IMR-90 (cell line): Measurements from ENCODE around the gene TESK2. TPM values are rescaled to one million over a fixed set of nuclear protein-coding genes. Genes with fewer than 3 reads are reported as not detected.

Experiments
- ATAC-seq: fragments of 200-7000 bp; cut with Tn5 transposase; 2 replicates; pipeline ENCODE4 v1.9.1; 2020; ENCODE audit warnings: low read depth, mild to moderate bottlenecking, moderate library complexity
- BruUV-seq: library from RNA; stranded (reverse); fragments of 400-500 nt; replicated peaks from 2 replicates; lab custom pipeline; 2021; lab: Mats Ljungman, UMichigan
- CTCF ChIA-PET: fragments of 300-600 bp; formaldehyde crosslinking; extraction: SDS; loops from one replicate; lab custom pipeline; 2021; ENCODE audit warnings: antibody characterized with exemption; lab: Yijun Ruan, JAX
- POLR2A ChIA-PET: fragments of 300-600 bp; sonication (Branson Sonifier 250); formaldehyde crosslinking; loops from one replicate; lab custom pipeline; 2022; ENCODE audit warnings: antibody characterized with exemption; ENCODE audit not compliant: unreplicated experiment; lab: Charles Lee
- DNase-seq: peaks from one replicate; pipeline ENCODE4 v3.0.0; 2013
- H2AFZ ChIP-seq: replicated peaks from 2 replicates; pipeline ENCODE3; 2013; ENCODE audit warnings: low read length, mild to moderate bottlenecking; ENCODE audit not compliant: poor library complexity
- H2AK5ac ChIP-seq: 2 replicates; pipeline ENCODE4 v1.6.1; 2013; ENCODE audit warnings: low read depth, low read length, inconsistent platforms
- H2AK9ac ChIP-seq: replicated peaks from 2 replicates; pipeline ENCODE3; 2013; ENCODE audit warnings: mild to moderate bottlenecking, low read depth, low read length, moderate library complexity; ENCODE audit not compliant: poor library complexity
- H2BK120ac ChIP-seq: 2 replicates; pipeline ENCODE4 v1.6.1; 2013; ENCODE audit warnings: low read depth, low read length, inconsistent platforms
- H2BK15ac ChIP-seq: 3 replicates; pipeline ENCODE4 v1.6.1; 2013; ENCODE audit warnings: low read depth, low read length, inconsistent platforms
- H2BK20ac ChIP-seq: 2 replicates; pipeline ENCODE4 v1.6.1; 2013; ENCODE audit warnings: low read depth, mild to moderate bottlenecking, inconsistent platforms, low read length, moderate library complexity
- H2BK5ac ChIP-seq: 2 replicates; pipeline ENCODE4 v1.6.1; 2013; ENCODE audit warnings: mild to moderate bottlenecking, low read depth, low read length, inconsistent platforms; ENCODE audit not compliant: poor library complexity, severe bottlenecking
- H3K14ac ChIP-seq: replicated peaks from 2 replicates; pipeline ENCODE4 v1.6.1; 2013; ENCODE audit warnings: low read depth, low read length, inconsistent platforms
- H3K18ac ChIP-seq: 2 replicates; pipeline ENCODE4 v1.6.1; 2013; ENCODE audit warnings: low read depth, low read length, control low read depth
- H3K23ac ChIP-seq: 2 replicates; pipeline ENCODE4 v1.6.1; 2013; ENCODE audit warnings: low read depth, low read length, inconsistent platforms
- H3K27ac ChIP-seq: 2 replicates; pipeline ENCODE4 v1.5.1; 2013; ENCODE audit warnings: mild to moderate bottlenecking, control low read depth, low read length; ENCODE audit not compliant: insufficient read depth
- H3K27me3 ChIP-seq: 2 replicates; pipeline ENCODE4 v1.6.1; 2013; ENCODE audit warnings: low read length; ENCODE audit not compliant: control insufficient read depth, insufficient read depth
- H3K36me3 ChIP-seq: 2 replicates; pipeline ENCODE4 v1.6.1; 2013; ENCODE audit warnings: low read length, mixed read lengths; ENCODE audit not compliant: control insufficient read depth, insufficient read depth
- H3K4ac ChIP-seq: 2 replicates; pipeline ENCODE4 v1.6.1; 2013; ENCODE audit warnings: low read depth, low read length, inconsistent platforms
- H3K4me1 ChIP-seq: 2 replicates; pipeline ENCODE4 v1.6.1; 2013; ENCODE audit warnings: low read length, mixed read lengths; ENCODE audit not compliant: control insufficient read depth, insufficient read depth
- H3K4me2 ChIP-seq: 2 replicates; pipeline ENCODE4 v1.6.1; 2013; ENCODE audit warnings: low read depth, mild to moderate bottlenecking, control low read depth, low read length, moderate library complexity
- H3K4me3 ChIP-seq: 2 replicates; pipeline ENCODE4 v1.5.1; 2013; ENCODE audit warnings: low read depth, mild to moderate bottlenecking, control low read depth, low read length, moderate library complexity; ENCODE audit not compliant: insufficient read depth
- H3K56ac ChIP-seq: 2 replicates; pipeline ENCODE4 v1.6.1; 2013; ENCODE audit warnings: low read length, inconsistent platforms; ENCODE audit not compliant: insufficient read depth; ENCODE audit errors: extremely low read depth
- H3K79me1 ChIP-seq, 2 experiments: 2 replicates each; pipeline ENCODE4 v1.6.1; 2013; ENCODE audit warnings: low read length in 2 of 2, inconsistent platforms in 1 of 2, low read depth in 1 of 2
- H3K9ac ChIP-seq: 2 replicates; pipeline ENCODE4 v1.6.1; 2013; ENCODE audit warnings: low read depth, low read length, control low read depth
- H3K9me1 ChIP-seq: 2 replicates; pipeline ENCODE4 v1.6.1; 2013; ENCODE audit warnings: low read length, inconsistent platforms; ENCODE audit not compliant: insufficient read depth
- H3K9me3 ChIP-seq: 2 replicates; pipeline ENCODE4 v1.6.1; 2013; ENCODE audit warnings: low read length; ENCODE audit not compliant: control insufficient read depth, insufficient read depth
- H4K20me1 ChIP-seq: 2 replicates; pipeline ENCODE4 v1.6.1; 2013; ENCODE audit warnings: low read length, inconsistent platforms; ENCODE audit not compliant: insufficient read depth
- H4K5ac ChIP-seq: 2 replicates; pipeline ENCODE4 v1.6.1; 2013; ENCODE audit warnings: mild to moderate bottlenecking, low read depth, low read length, control low read depth
- H4K8ac ChIP-seq, 2 experiments: 2 replicates each; pipeline ENCODE4 v1.6.1; 2013; ENCODE audit warnings: low read depth in 2 of 2, low read length in 2 of 2, control low read depth in 1 of 2, inconsistent platforms in 1 of 2
- H4K91ac ChIP-seq: 2 replicates; pipeline ENCODE4 v1.6.1; 2013; ENCODE audit warnings: low read depth, low read length, inconsistent platforms; ENCODE audit not compliant: insufficient read depth
- CEBPB ChIP-seq: IDR thresholded peaks from 2 replicates; pipeline ENCODE4 v1.6.1; 2012; ENCODE audit warnings: low read depth, low read length, improper control_type of control experiment
- CHD1 ChIP-seq: IDR thresholded peaks from 2 replicates; pipeline ENCODE4 v1.6.1; 2012; ENCODE audit warnings: low read depth, low read length, improper control_type of control experiment
- CTCF ChIP-seq: conservative IDR thresholded peaks from 2 replicates; pipeline ENCODE4 v1.5.1; 2012; ENCODE audit warnings: mild to moderate bottlenecking, low read depth, low read length, improper control_type of control experiment
- FOS ChIP-seq: fragments of 150-350 bp; IDR thresholded peaks from 2 replicates; pipeline ENCODE4 v1.6.1; 2016; ENCODE audit warnings: low read depth, low read length
- MAFK ChIP-seq: IDR thresholded peaks from 2 replicates; pipeline ENCODE4 v1.6.1; 2012; ENCODE audit warnings: low read depth, low read length, improper control_type of control experiment
- MXI1 ChIP-seq: IDR thresholded peaks from 2 replicates; pipeline ENCODE4 v1.6.1; 2012; ENCODE audit warnings: low read depth, mild to moderate bottlenecking, low read length, moderate library complexity, borderline replicate concordance
- NFE2L2 ChIP-seq: fragments of 150-350 bp; IDR thresholded peaks from 2 replicates; pipeline ENCODE4 v1.6.1; 2016; ENCODE audit warnings: low read depth, mild to moderate bottlenecking, low read length
- RCOR1 ChIP-seq: IDR thresholded peaks from 2 replicates; pipeline ENCODE4 v1.6.1; 2012; ENCODE audit warnings: mild to moderate bottlenecking, low read length, improper control_type of control experiment; ENCODE audit not compliant: insufficient replicate concordance
- USF2 ChIP-seq: fragments of 150-350 bp; IDR thresholded peaks from 2 replicates; pipeline ENCODE4 v1.6.1; 2017; ENCODE audit warnings: mild to moderate bottlenecking, antibody characterized with exemption, low read length, low read depth
- WGBS, 2 experiments: methylation state at CpG; one replicate each; pipeline versions ENCODE4 v1.1.5 to v1.1.7; 2013; ENCODE audit warnings: missing lambda C conversion rate in 2 of 2; ENCODE audit not compliant: insufficient read length in 1 of 2; ENCODE audit errors: extremely low coverage in 2 of 2; 5-methylcytosine and 5-hydroxymethylcytosine counted together
- dilution Hi-C: fragments of 300-500 bp; cut with HindIII; formaldehyde crosslinking; loops from one replicate; pipeline ENCODE4 v1.14.3; 2018; ENCODE audit warnings: low sequenced_read_pairs; ENCODE audit not compliant: unreplicated experiment
- in situ Hi-C: fragments of 300-500 bp; cut with MboI; formaldehyde crosslinking; loops from 3 replicates; pipeline ENCODE4 v1.14.3; 2019; ENCODE audit warnings: low sequenced_read_pairs, inconsistent platforms, mixed read lengths
- intact Hi-C: fragments of 100-400 bp; cut with micrococcal nuclease; formaldehyde crosslinking; loops from 2 replicates; pipeline ENCODE4 v1.10.0; 2022
- polyA plus RNA-seq, 3 experiments: library from polyadenylated mRNA; depleted of rRNA; stranded (reverse); fragments of >200 nt; gene quantifications; 2 replicates each; pipeline ENCODE4 v1.2.3, GENCODE V29; 2012; ENCODE audit warnings: low replicate concordance in 1 of 3
- total RNA-seq: library from RNA; depleted of rRNA; stranded (reverse); fragments of >200 nt; gene quantifications from 2 replicates; pipeline ENCODE4 v1.2.3, GENCODE V29; 2012

Gene TESK2
- total and polyA plus RNA-seq, 2 of the 4 experiments (the other 2 are of a cell fraction), result 0.90 to 1.3 TPM

- Histone ChIP-seq H3K9me3 (no peaks in the 10 kb centered on the region), H3K56ac (no peak overlapping the region), H4K8ac (no peak overlapping the region), H2BK15ac (no peak overlapping the region), H3K4me1 (peaks cover 5% of the 10 kb centered on the region; the same call in 1 of the 2 replicates), H3K4ac (no peak overlapping the region), H2BK20ac (no peak overlapping the region), H3K27me3 (no peaks in the 10 kb centered on the region), H3K27ac (no peak overlapping the region), H4K91ac (no peak overlapping the region), H3K14ac (no peak overlapping the region), H3K4me2 (no peak overlapping the region), H3K79me1 (peaks cover 11 to 22% of the 10 kb centered on the region in 2 experiments), H4K20me1 (no peaks in the 10 kb centered on the region; the same call in 1 of the 2 replicates), H2AFZ (no peak overlapping the region), H3K36me3 (peaks cover 15% of the 10 kb centered on the region), H2BK120ac (no peak overlapping the region), H3K9me1 (peaks cover 8% of the 10 kb centered on the region), H4K5ac (no peak overlapping the region), H2AK9ac (no peak overlapping the region), H3K23ac (no peak overlapping the region), H3K9ac (no peak overlapping the region), H2AK5ac (no peak overlapping the region), H3K18ac (no peak overlapping the region), H3K4me3 (no peak overlapping the region), H2BK5ac (no peak overlapping the region)
- 88% methylated on average over 2 of the region's 4 CpGs; no CpG with 5 or more reads in 1 of the 2 experiments for WGBS, 2 experiments
- TF ChIP-seq CEBPB (no peak), USF2 (no peak), RCOR1 (no peak), CTCF (no peak), MXI1 (no peak), NFE2L2 (no peak), CHD1 (no peak), MAFK (no peak), FOS (no peak)
- ChIA-PET POLR2A (no interaction called here), CTCF (no interaction called here)
- dilution Hi-C loops (no loop called here), in situ Hi-C loops (no loop called here), intact Hi-C loops (no loop called here)
- ATAC-seq (no peak), DNase-seq (no peak)
- BruUV-seq, result no TSS peak
Measured at GRCh38 chr1:45335855-45336324, 155.1 kb downstream of the TESK2 start.
